Activated gamma-delta T cell treated with anti-CD3 and anti-CD28 coated beads, Interleukin-2, amount 50 U/mL, for 16 hours (primary cell): Measurements from ENCODE around the gene ARAP3.
"Not testable (repeated sequence)": the region's sequence is repeated elsewhere in the genome, so short reads cannot be mapped to it uniquely, and the experiment has no call there.

ENCODE experiments used
- DNase-seq: peaks from one replicate; pipeline ENCODE4 v3.0.0-alpha.2; 2020; ENCODE audit warnings: low read depth

The ARAP3 gene

GRCh38 chr5:141613344-141613743, 68.7 kb downstream of the ARAP3 start:
- DNase-seq: no peak

DNA sequence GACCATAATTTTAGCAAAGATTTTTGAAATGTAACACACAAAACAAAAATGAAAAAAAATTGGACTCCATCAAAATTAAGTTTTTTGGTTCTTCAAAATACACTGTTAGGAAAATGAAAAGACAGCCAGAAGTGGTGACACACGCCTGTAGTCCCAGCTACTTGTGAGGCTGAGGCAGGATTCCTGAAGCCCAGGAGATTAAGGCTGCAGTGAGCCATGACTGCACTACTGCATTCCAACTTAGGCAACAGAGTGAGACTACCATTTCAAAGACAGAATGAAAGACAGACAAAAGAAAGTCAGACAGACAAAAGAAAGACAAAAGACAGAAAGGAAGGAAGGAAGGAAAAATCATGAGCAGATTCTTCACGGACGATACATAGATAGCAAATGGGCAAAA, 70.7 kb downstream of the ARAP3 start:
- DNase-seq: no peak

DNA sequence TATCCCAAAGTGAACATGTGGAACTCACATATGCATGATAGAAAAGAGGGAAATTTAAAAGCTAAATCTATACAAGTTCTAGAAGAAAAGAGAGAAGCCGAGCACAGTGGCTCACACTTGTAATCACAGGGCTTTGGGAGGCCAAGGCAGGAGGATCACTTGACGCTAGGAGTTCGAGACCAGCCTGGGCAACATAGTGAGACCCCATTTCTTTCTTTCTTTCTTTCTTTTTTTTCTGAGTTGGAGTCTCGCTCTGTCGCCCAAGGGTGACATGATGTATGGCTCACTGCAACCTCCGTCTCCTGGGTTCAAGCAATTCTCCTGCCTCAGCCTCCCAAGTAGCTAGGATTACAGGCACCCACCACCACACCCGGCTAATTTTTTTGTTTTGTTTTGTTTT, 72.1 kb downstream of the ARAP3 start:
- DNase-seq: not testable (repeated sequence)

GRCh38 chr5:141609044-141609443, 73.0 kb downstream of the ARAP3 start:
- no peak for DNase-seq

DNA sequence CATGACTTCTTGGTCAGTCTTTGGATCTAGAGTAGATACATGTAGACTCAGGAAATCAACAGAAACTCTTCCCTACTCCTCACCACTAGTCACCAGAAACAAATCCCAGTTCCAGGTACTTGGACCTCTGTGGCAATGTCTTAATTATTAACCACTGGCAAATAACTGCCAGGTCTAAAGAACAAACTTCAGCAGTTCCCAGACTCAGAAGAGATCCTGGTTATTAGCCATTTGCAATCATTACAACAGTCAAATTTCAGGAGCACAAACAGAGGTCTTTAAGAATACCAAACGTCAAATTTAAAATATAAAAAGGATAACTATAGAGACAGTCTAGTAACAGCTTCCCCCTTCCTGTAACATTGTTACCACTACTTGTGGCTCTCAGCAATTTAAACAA, 73.5 kb downstream of the ARAP3 start:
- no peak for DNase-seq

DNA sequence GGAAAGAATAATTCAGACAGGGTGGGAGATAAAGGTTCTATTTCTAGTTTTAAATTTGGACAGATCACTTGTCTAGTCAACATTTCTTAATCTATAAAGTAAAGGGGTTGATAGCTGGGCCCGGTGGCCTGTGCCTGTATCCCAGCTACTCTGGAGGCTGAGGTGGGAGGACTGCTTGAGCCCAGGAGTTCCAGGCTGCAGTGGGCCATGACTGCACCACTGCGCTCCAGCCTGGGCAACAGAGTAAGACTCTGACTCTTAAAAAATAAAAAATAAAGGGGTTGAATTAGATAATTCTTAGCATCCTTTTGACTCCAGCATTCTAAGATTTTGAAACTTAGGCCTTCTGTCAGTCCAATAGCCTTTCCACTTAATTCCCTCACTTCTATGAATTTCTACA, 74.0 kb downstream of the ARAP3 start:
- no peak for DNase-seq

- DNase-seq: peak; percentile 59
These were observed 76.3 kb downstream of the ARAP3 start for GRCh38 chr5:141605523-141606277.

GRCh38 chr5:141603923-141604717, 77.9 kb downstream of the ARAP3 start:
- no peak for DNase-seq
